Astrocyte (in vitro differentiated cells and primary cell): ENCODE measurements around the gene FAM210A.

Experiments used
- CTCF ChIP-seq: IDR thresholded peaks from 2 replicates; pipeline ENCODE4 v1.5.1; 2011; ENCODE audit warnings: low read depth, mild to moderate bottlenecking, inconsistent platforms, low read length, moderate library complexity; ENCODE audit not compliant: insufficient read depth
- EZH2 ChIP-seq: IDR thresholded peaks from 2 replicates; pipeline ENCODE4 v1.6.1; 2012; ENCODE audit warnings: mild to moderate bottlenecking, low read length, inconsistent platforms; ENCODE audit not compliant: insufficient read depth

GRCh38 chr18:13625843-13626543, 100.4 kb downstream of the FAM210A start:
- TF ChIP-seq EZH2 (no peak), CTCF (no peak)
